Mesendoderm (in vitro differentiated cells): ENCODE data around the gene NASP.

Experiments
- DNase-seq: peaks from one replicate; pipeline ENCODE4 v3.0.0; 2013
- H2AK5ac ChIP-seq: 2 replicates; pipeline ENCODE4 v1.6.1; 2013; ENCODE audit warnings: low read length, inconsistent platforms
- H2BK120ac ChIP-seq: 2 replicates; pipeline ENCODE4 v1.6.1; 2013; ENCODE audit warnings: low read depth, mild to moderate bottlenecking, low read length, moderate library complexity, mixed read lengths
- H2BK15ac ChIP-seq: replicated peaks from 2 replicates; pipeline ENCODE4 v1.6.1; 2013; ENCODE audit warnings: low read depth, mild to moderate bottlenecking, moderate library complexity
- H2BK5ac ChIP-seq: 2 replicates; pipeline ENCODE4 v1.6.1; 2013; ENCODE audit warnings: low read length, inconsistent platforms
- H3K18ac ChIP-seq: 2 replicates; pipeline ENCODE4 v1.6.1; 2013; ENCODE audit warnings: mild to moderate bottlenecking, low read length, mixed read lengths
- H3K23ac ChIP-seq: one replicate; pipeline ENCODE4 v1.6.1; 2013; ENCODE audit warnings: low read length
- H3K27ac ChIP-seq: 2 replicates; pipeline ENCODE4 v1.5.1; 2013; ENCODE audit warnings: low read depth, mild to moderate bottlenecking, inconsistent platforms, low read length, moderate library complexity
- H3K27me3 ChIP-seq: 2 replicates; pipeline ENCODE4 v1.6.1; 2013; ENCODE audit warnings: low read length, control low read depth, mild to moderate bottlenecking, inconsistent platforms; ENCODE audit not compliant: insufficient read depth, poor library complexity
- H3K36me3 ChIP-seq: 2 replicates; pipeline ENCODE4 v1.6.1; 2013; ENCODE audit warnings: low read length, inconsistent platforms; ENCODE audit not compliant: control insufficient read depth, insufficient read depth
- H3K4ac ChIP-seq: one replicate; pipeline ENCODE4 v1.6.1; 2013; ENCODE audit warnings: low read depth, mild to moderate bottlenecking, low read length, moderate library complexity
- H3K4me1 ChIP-seq: 2 replicates; pipeline ENCODE4 v1.6.1; 2013; ENCODE audit warnings: low read depth, low read length, inconsistent platforms; ENCODE audit not compliant: control insufficient read depth
- H3K4me2 ChIP-seq: 2 replicates; pipeline ENCODE4 v1.6.1; 2013; ENCODE audit warnings: low read length
- H3K4me3 ChIP-seq: 2 replicates; pipeline ENCODE4 v1.5.1; 2013; ENCODE audit warnings: mild to moderate bottlenecking, low read length
- H3K56ac ChIP-seq: one replicate; pipeline ENCODE4 v1.6.1; 2013; ENCODE audit warnings: low read length
- H3K79me1 ChIP-seq: 2 replicates; pipeline ENCODE4 v1.6.1; 2013; ENCODE audit warnings: low read length, inconsistent platforms
- H3K79me2 ChIP-seq: 2 replicates; pipeline ENCODE4 v1.6.1; 2013; ENCODE audit warnings: mild to moderate bottlenecking, low read length; ENCODE audit not compliant: control insufficient read depth, insufficient read depth
- H3K9ac ChIP-seq: 2 replicates; pipeline ENCODE4 v1.6.1; 2013; ENCODE audit warnings: low read length, inconsistent platforms
- H4K5ac ChIP-seq: one replicate; pipeline ENCODE4 v1.6.1; 2013; ENCODE audit warnings: low read length
- H4K8ac ChIP-seq: one replicate; pipeline ENCODE4 v1.6.1; 2013; ENCODE audit warnings: low read depth, mild to moderate bottlenecking, control low read depth, low read length, moderate library complexity
- WGBS: extraction: QIAGEN DNeasy Blood & Tissue Kit; methylation state at CpG from one replicate; pipeline ENCODE4 v1.1.7; 2013; ENCODE audit warnings: low lambda C conversion rate, missing lambda C conversion rate; ENCODE audit not compliant: insufficient coverage; ENCODE audit errors: extremely low coverage; 5-methylcytosine and 5-hydroxymethylcytosine counted together

Gene NASP

GRCh38 chr1:45551684-45552083, 32.2 kb upstream of the NASP start:
- Histone ChIP-seq H3K4me2 (peak overlapping the region; percentile 64), H3K9ac (peak overlapping the region; percentile 89), H3K4me1 (peaks cover 4% of the 10 kb centered on the region), H3K36me3 (peaks cover 3% of the 10 kb centered on the region), H3K18ac (no peak overlapping the region), H3K79me1 (peaks cover 9% of the 10 kb centered on the region), H3K4me3 (peak overlapping the region; percentile 77), H2AK5ac (no peak overlapping the region), H3K56ac (peak overlapping the region; percentile 94), H3K4ac (no peak overlapping the region), H3K27me3 (no peaks in the 10 kb centered on the region), H4K8ac (no peak overlapping the region), H4K5ac (no peak overlapping the region), H2BK120ac (no peak overlapping the region), H2BK15ac (no peak overlapping the region), H3K23ac (peak overlapping the region; percentile 84), H2BK5ac (no peak overlapping the region), H3K79me2 (peaks cover 25% of the 10 kb centered on the region), H3K27ac (no peak overlapping the region)
- no peak for DNase-seq
- no CpG with 5 or more reads among the region's 3 CpGs for WGBS

GRCh38 chr1:45552331-45552730, 31.5 kb upstream of the NASP start:
- no peak overlapping the region for H2BK5ac ChIP-seq
- H3K36me3 ChIP-seq, result peaks cover 3% of the 10 kb centered on the region
- no peaks in the 10 kb centered on the region for H3K27me3 ChIP-seq
- peaks cover 9% of the 10 kb centered on the region for H3K79me1 ChIP-seq
- no peak overlapping the region for H2BK15ac ChIP-seq
- H3K4me2 ChIP-seq, result peak overlapping the region; percentile 21
- H3K4me1 ChIP-seq, result peaks cover 4% of the 10 kb centered on the region
- H3K18ac ChIP-seq, result no peak overlapping the region
- H3K56ac ChIP-seq, result peak overlapping the region; percentile 28
- peak overlapping the region; percentile 89 for H3K9ac ChIP-seq
- peaks cover 27% of the 10 kb centered on the region for H3K79me2 ChIP-seq
- no peak overlapping the region for H3K4ac ChIP-seq
- no peak overlapping the region for H3K4me3 ChIP-seq
- no peak overlapping the region for H2BK120ac ChIP-seq
- H3K27ac ChIP-seq, result no peak overlapping the region
- H4K8ac ChIP-seq, result no peak overlapping the region
- no peak overlapping the region for H3K23ac ChIP-seq
- no peak for DNase-seq
- H2AK5ac ChIP-seq, result no peak overlapping the region
- WGBS, result no CpG with 5 or more reads among the region's 1 CpG
- H4K5ac ChIP-seq, result peak overlapping the region; percentile 56

GRCh38 chr1:45554198-45554597, 29.6 kb upstream of the NASP start:
- H3K18ac ChIP-seq, result no peak overlapping the region
- H3K9ac ChIP-seq, result no peak overlapping the region
- WGBS, result no CpG with 5 or more reads among the region's 6 CpGs

GRCh38 chr1:45557422-45557944, 26.4 kb upstream of the NASP start:
- no peak for DNase-seq
- H3K27ac ChIP-seq, result no peak overlapping the region
- no peak overlapping the region for H2BK15ac ChIP-seq
- peaks cover 5% of the 10 kb centered on the region for H3K79me1 ChIP-seq
- no CpG with 5 or more reads among the region's 3 CpGs for WGBS
- no peak overlapping the region for H3K56ac ChIP-seq
- peaks cover 6% of the 10 kb centered on the region for H3K36me3 ChIP-seq
- H3K4me2 ChIP-seq, result no peak overlapping the region
- H3K4ac ChIP-seq, result no peak overlapping the region
- H3K4me3 ChIP-seq, result no peak overlapping the region
- H2BK5ac ChIP-seq, result no peak overlapping the region
- H3K9ac ChIP-seq, result no peak overlapping the region
- H4K8ac ChIP-seq, result no peak overlapping the region
- no peak overlapping the region for H3K23ac ChIP-seq
- H2BK120ac ChIP-seq, result no peak overlapping the region
- no peak overlapping the region for H3K18ac ChIP-seq
- H2AK5ac ChIP-seq, result no peak overlapping the region
- no peaks in the 10 kb centered on the region for H3K27me3 ChIP-seq
- H4K5ac ChIP-seq, result no peak overlapping the region
- peaks cover under 1% of the 10 kb centered on the region for H3K4me1 ChIP-seq
- peaks cover 23% of the 10 kb centered on the region for H3K79me2 ChIP-seq

More at GRCh38 chr1:45554198-45554597, 29.6 kb upstream of the NASP start:
- Histone ChIP-seq H3K4me1 (peaks cover 4% of the 10 kb centered on the region), H3K4ac (no peak overlapping the region), H3K4me3 (no peak overlapping the region), H3K56ac (peak overlapping the region; percentile 3), H2AK5ac (no peak overlapping the region), H4K8ac (no peak overlapping the region), H3K79me2 (peaks cover 32% of the 10 kb centered on the region), H3K27ac (no peak overlapping the region), H3K27me3 (no peaks in the 10 kb centered on the region), H3K4me2 (no peak overlapping the region), H2BK120ac (no peak overlapping the region), H3K23ac (no peak overlapping the region), H3K79me1 (peaks cover 10% of the 10 kb centered on the region), H3K36me3 (peaks cover 3% of the 10 kb centered on the region), H2BK15ac (no peak overlapping the region), H4K5ac (no peak overlapping the region), H2BK5ac (no peak overlapping the region)
- no peak for DNase-seq

GRCh38 chr1:45563843-45564242, 20.0 kb upstream of the NASP start:
- H3K9ac ChIP-seq, result no peak overlapping the region
- DNase-seq, result no peak
- H3K18ac ChIP-seq, result no peak overlapping the region
- H2BK120ac ChIP-seq, result no peak overlapping the region
- H3K4me3 ChIP-seq, result no peak overlapping the region
- H3K27ac ChIP-seq, result no peak overlapping the region
- peaks cover 8% of the 10 kb centered on the region for H3K79me2 ChIP-seq
- no peak overlapping the region for H2AK5ac ChIP-seq
- H3K4me1 ChIP-seq, result no peaks in the 10 kb centered on the region
- H2BK15ac ChIP-seq, result no peak overlapping the region
- H3K56ac ChIP-seq, result no peak overlapping the region
- H3K4me2 ChIP-seq, result no peak overlapping the region
- no peak overlapping the region for H3K4ac ChIP-seq
- no peaks in the 10 kb centered on the region for H3K27me3 ChIP-seq
- H2BK5ac ChIP-seq, result no peak overlapping the region
- no peak overlapping the region for H4K8ac ChIP-seq
- peaks cover 20% of the 10 kb centered on the region for H3K36me3 ChIP-seq
- no peaks in the 10 kb centered on the region for H3K79me1 ChIP-seq
- H4K5ac ChIP-seq, result no peak overlapping the region
- no CpG with 5 or more reads among the region's 2 CpGs for WGBS
- H3K23ac ChIP-seq, result no peak overlapping the region

GRCh38 chr1:45566722-45567121, 17.1 kb upstream of the NASP start:
- Histone ChIP-seq H3K4ac (no peak overlapping the region), H3K79me2 (peaks cover 1% of the 10 kb centered on the region), H4K5ac (no peak overlapping the region), H3K18ac (no peak overlapping the region), H3K4me3 (no peak overlapping the region), H3K23ac (no peak overlapping the region), H3K4me2 (no peak overlapping the region), H2BK5ac (no peak overlapping the region), H2BK15ac (no peak overlapping the region), H3K27ac (no peak overlapping the region), H3K4me1 (no peaks in the 10 kb centered on the region), H2BK120ac (no peak overlapping the region), H3K56ac (no peak overlapping the region), H2AK5ac (no peak overlapping the region), H3K79me1 (no peaks in the 10 kb centered on the region), H4K8ac (no peak overlapping the region), H3K9ac (no peak overlapping the region), H3K36me3 (peaks cover 26% of the 10 kb centered on the region), H3K27me3 (no peaks in the 10 kb centered on the region)
- no CpG with 5 or more reads among the region's 5 CpGs for WGBS
- no peak for DNase-seq
